Measurements from ENCODE around the gene SRL. TPM values are rescaled to one million over a fixed set of nuclear protein-coding genes. Genes with fewer than 3 reads are reported as not detected.

SRL gene
- total and polyA plus RNA-seq, 2 of the 13 experiments (the other 11 are each of a cell fraction or from before 2014, with no cell fraction given) = 0.05 TPM; not detected in 1

DNA sequence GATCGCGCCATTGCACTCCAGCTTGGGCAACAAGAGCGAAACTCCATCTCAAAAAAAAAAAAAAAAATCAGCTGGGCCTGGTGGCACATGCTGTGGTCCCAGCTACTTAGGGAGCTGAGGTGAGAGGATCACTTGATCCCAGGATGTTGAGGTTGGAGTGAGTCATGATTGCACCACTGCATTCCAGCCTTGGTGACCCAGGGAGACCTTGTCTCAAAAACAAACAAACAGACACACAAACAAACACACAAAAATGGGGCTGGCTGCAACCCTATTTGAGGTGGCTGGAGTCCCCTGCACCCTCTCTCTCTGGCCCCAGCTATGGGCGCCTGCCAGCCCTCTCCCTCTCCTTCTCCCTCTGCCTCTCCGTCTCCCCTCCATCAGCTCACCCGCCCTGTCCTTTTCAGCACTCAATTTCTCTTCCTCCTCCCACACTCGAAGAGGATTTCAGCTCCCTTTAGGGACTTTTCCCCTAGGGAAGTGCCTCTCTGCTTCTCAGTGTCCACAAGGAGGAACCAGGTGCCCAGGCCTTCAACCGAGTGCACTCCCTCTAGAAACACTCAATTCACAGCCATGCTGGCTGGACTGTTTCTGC, 48.5 kb upstream of the SRL start (continued):
- TF ChIP-seq, protein P1, sequence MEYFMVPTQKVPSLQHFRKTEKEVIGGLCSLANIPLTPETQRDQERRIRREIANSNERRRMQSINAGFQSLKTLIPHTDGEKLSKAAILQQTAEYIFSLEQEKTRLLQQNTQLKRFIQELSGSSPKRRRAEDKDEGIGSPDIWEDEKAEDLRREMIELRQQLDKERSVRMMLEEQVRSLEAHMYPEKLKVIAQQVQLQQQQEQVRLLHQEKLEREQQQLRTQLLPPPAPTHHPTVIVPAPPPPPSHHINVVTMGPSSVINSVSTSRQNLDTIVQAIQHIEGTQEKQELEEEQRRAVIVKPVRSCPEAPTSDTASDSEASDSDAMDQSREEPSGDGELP (IDR thresholded peaks at IDR 0.05; ENCODE audit: borderline replicate concordance, low read depth) = peak; percentile 87; the same call in 1 of the 2 replicates
- TF ChIP-seq ZNF331 (CRISPR knock-in tag; IDR thresholded peaks at IDR 0.05) = no peak
- no peak for TF ChIP-seq ZNF333 (CRISPR knock-in tag; IDR thresholded peaks at IDR 0.05; ENCODE audit: borderline replicate concordance)
- TF ChIP-seq, protein P2, sequence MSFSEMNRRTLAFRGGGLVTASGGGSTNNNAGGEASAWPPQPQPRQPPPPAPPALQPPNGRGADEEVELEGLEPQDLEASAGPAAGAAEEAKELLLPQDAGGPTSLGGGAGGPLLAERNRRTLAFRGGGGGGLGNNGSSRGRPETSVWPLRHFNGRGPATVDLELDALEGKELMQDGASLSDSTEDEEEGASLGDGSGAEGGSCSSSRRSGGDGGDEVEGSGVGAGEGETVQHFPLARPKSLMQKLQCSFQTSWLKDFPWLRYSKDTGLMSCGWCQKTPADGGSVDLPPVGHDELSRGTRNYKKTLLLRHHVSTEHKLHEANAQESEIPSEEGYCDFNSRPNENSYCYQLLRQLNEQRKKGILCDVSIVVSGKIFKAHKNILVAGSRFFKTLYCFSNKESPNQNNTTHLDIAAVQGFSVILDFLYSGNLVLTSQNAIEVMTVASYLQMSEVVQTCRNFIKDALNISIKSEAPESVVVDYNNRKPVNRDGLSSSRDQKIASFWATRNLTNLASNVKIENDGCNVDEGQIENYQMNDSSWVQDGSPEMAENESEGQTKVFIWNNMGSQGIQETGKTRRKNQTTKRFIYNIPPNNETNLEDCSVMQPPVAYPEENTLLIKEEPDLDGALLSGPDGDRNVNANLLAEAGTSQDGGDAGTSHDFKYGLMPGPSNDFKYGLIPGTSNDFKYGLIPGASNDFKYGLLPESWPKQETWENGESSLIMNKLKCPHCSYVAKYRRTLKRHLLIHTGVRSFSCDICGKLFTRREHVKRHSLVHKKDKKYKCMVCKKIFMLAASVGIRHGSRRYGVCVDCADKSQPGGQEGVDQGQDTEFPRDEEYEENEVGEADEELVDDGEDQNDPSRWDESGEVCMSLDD (CRISPR knock-in tag; IDR thresholded peaks at IDR 0.05; ENCODE audit: borderline replicate concordance) = no peak
- no peak for TF ChIP-seq PAX8 (CRISPR knock-in tag; IDR thresholded peaks at IDR 0.05; ENCODE audit: borderline replicate concordance)
- TF ChIP-seq MYNN (CRISPR knock-in tag; IDR thresholded peaks at IDR 0.05; ENCODE audit: low read depth) = no peak
- no peak for TF ChIP-seq RBFOX2 (IDR thresholded peaks at IDR 0.05; ENCODE audit: low read depth, low read length)
- TF ChIP-seq ZNF709 (CRISPR knock-in tag; IDR thresholded peaks at IDR 0.05) = peak; percentile 28; the same call in 1 of the 2 replicates
- no peak for TF ChIP-seq BRD4 (CRISPR knock-in tag; IDR thresholded peaks at IDR 0.05)
- TF ChIP-seq TSC22D2 (CRISPR knock-in tag; IDR thresholded peaks at IDR 0.05; ENCODE audit: borderline replicate concordance) = no peak
- TF ChIP-seq ZNF3 (CRISPR knock-in tag; IDR thresholded peaks at IDR 0.05) = no peak
- TF ChIP-seq ZNF75D (CRISPR knock-in tag; IDR thresholded peaks at IDR 0.05; ENCODE audit: borderline replicate concordance) = no peak
- no peak for TF ChIP-seq KMT2A (CRISPR knock-in tag; IDR thresholded peaks at IDR 0.05)
- no peak for TF ChIP-seq CREM (IDR thresholded peaks at IDR 0.05)
- TF ChIP-seq CREM (CRISPR knock-in tag; IDR thresholded peaks at IDR 0.05) = no peak
- TF ChIP-seq, protein P3, sequence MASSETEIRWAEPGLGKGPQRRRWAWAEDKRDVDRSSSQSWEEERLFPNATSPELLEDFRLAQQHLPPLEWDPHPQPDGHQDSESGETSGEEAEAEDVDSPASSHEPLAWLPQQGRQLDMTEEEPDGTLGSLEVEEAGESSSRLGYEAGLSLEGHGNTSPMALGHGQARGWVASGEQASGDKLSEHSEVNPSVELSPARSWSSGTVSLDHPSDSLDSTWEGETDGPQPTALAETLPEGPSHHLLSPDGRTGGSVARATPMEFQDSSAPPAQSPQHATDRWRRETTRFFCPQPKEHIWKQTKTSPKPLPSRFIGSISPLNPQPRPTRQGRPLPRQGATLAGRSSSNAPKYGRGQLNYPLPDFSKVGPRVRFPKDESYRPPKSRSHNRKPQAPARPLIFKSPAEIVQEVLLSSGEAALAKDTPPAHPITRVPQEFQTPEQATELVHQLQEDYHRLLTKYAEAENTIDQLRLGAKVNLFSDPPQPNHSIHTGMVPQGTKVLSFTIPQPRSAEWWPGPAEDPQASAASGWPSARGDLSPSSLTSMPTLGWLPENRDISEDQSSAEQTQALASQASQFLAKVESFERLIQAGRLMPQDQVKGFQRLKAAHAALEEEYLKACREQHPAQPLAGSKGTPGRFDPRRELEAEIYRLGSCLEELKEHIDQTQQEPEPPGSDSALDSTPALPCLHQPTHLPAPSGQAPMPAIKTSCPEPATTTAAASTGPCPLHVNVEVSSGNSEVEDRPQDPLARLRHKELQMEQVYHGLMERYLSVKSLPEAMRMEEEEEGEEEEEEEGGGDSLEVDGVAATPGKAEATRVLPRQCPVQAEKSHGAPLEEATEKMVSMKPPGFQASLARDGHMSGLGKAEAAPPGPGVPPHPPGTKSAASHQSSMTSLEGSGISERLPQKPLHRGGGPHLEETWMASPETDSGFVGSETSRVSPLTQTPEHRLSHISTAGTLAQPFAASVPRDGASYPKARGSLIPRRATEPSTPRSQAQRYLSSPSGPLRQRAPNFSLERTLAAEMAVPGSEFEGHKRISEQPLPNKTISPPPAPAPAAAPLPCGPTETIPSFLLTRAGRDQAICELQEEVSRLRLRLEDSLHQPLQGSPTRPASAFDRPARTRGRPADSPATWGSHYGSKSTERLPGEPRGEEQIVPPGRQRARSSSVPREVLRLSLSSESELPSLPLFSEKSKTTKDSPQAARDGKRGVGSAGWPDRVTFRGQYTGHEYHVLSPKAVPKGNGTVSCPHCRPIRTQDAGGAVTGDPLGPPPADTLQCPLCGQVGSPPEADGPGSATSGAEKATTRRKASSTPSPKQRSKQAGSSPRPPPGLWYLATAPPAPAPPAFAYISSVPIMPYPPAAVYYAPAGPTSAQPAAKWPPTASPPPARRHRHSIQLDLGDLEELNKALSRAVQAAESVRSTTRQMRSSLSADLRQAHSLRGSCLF (CRISPR knock-in tag; IDR thresholded peaks at IDR 0.05; ENCODE audit: borderline replicate concordance) = no peak
- no peak for TF ChIP-seq ZNF740 (CRISPR knock-in tag; IDR thresholded peaks at IDR 0.05)
- TF ChIP-seq KDM1A (CRISPR knock-in tag; IDR thresholded peaks at IDR 0.05) = peak; percentile 72; the same call in 1 of the 2 replicates
- TF ChIP-seq ZSCAN30 (CRISPR knock-in tag; IDR thresholded peaks at IDR 0.05) = no peak
- TF ChIP-seq, protein P4, sequence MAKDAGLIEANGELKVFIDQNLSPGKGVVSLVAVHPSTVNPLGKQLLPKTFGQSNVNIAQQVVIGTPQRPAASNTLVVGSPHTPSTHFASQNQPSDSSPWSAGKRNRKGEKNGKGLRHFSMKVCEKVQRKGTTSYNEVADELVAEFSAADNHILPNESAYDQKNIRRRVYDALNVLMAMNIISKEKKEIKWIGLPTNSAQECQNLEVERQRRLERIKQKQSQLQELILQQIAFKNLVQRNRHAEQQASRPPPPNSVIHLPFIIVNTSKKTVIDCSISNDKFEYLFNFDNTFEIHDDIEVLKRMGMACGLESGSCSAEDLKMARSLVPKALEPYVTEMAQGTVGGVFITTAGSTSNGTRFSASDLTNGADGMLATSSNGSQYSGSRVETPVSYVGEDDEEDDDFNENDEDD (CRISPR knock-in tag; IDR thresholded peaks at IDR 0.05; ENCODE audit: borderline replicate concordance) = no peak
- TF ChIP-seq ZNF160 (CRISPR knock-in tag; IDR thresholded peaks at IDR 0.05) = no peak

All from HepG2 (cell line).